Fibroblast of mammary gland (primary cell): Measurements from ENCODE around the gene BICC1.
A peak's percentile ranks its signal among the peaks of the same experiment; 100 is the strongest.

Source experiments
- DNase-seq: peaks from one replicate; pipeline ENCODE4 v3.0.0-alpha.2; 2010; ENCODE audit warnings: low read depth
- H3K4me3 ChIP-seq: 2 replicates; pipeline ENCODE4 v1.5.1; 2011; ENCODE audit warnings: low read depth, mild to moderate bottlenecking, low read length, moderate library complexity; ENCODE audit not compliant: control insufficient read depth
- TF ChIP-seq, protein P1 (sequence below): conservative IDR thresholded peaks from 2 replicates; pipeline ENCODE4 v1.5.1; 2011; ENCODE audit warnings: low read depth, low read length, inconsistent platforms; ENCODE audit not compliant: control insufficient read depth, insufficient read depth

The BICC1 gene

DNA sequence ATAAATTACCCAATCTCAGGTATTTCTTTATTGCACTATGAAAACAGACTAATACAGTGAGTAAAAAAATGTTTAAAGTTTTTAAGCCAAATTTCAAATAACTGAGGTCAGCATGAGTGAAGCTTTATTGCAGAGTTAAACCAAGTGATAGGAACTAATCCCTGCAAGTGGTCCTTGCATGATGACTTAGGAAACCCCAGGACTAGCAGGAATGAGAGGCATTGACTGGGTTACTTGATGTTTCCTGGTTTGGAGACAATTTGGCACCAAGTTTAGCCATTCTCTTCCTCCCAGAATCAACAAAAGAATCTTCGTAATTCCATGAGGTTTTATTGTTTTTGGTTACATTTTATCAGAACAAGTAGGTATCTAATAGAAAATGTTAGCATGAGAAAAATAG, 194.2 kb downstream of the BICC1 start:
- TF ChIP-seq, protein P1, sequence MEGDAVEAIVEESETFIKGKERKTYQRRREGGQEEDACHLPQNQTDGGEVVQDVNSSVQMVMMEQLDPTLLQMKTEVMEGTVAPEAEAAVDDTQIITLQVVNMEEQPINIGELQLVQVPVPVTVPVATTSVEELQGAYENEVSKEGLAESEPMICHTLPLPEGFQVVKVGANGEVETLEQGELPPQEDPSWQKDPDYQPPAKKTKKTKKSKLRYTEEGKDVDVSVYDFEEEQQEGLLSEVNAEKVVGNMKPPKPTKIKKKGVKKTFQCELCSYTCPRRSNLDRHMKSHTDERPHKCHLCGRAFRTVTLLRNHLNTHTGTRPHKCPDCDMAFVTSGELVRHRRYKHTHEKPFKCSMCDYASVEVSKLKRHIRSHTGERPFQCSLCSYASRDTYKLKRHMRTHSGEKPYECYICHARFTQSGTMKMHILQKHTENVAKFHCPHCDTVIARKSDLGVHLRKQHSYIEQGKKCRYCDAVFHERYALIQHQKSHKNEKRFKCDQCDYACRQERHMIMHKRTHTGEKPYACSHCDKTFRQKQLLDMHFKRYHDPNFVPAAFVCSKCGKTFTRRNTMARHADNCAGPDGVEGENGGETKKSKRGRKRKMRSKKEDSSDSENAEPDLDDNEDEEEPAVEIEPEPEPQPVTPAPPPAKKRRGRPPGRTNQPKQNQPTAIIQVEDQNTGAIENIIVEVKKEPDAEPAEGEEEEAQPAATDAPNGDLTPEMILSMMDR = no peak

DNA sequence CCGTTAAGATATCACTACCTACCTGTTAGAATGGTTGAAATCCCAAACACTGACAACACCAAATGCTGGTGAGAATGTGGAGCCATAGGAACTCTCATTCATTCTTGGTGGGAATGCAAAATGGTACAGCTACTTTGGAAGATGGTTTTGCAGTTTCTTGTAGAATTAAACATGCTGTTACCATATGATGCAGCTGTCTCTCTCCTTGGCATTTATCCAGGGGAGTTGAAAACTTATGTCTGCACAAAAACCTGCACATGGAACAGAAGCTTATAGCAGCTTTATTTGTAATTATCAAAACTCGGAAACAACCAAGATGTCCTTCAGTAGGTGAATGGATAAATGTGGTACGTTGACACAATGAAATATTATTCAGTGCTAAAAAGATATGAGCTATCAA, 199.5 kb downstream of the BICC1 start:
- no peak for DNase-seq
- TF ChIP-seq, protein P1 = no peak
- H3K4me3 ChIP-seq = no peak overlapping the region

More for the DNA sequence above, 194.2 kb downstream of the BICC1 start:
- DNase-seq = no peak
- no peak overlapping the region for H3K4me3 ChIP-seq

DNA sequence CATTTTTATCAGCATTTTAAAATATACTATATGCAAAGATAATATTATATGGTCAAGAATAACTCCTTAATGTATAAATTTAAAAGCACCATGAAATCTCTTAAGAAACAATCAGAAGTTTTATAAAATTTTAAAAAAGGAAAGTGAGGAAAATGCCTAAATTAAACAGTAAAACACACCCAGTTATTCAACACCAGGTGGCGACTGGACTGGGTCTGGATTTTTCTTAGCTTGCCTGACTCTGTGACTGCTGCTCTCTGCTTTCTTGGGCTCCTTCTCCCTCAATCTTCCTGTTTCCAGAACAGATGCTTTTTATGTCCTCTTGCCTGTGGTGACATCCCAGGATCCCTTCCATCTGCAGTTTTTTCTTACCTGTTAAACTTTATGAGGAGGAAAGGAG, 200.3 kb downstream of the BICC1 start:
- no peak overlapping the region for H3K4me3 ChIP-seq
- no peak for DNase-seq
- TF ChIP-seq, protein P1 = peak; percentile 42

DNA sequence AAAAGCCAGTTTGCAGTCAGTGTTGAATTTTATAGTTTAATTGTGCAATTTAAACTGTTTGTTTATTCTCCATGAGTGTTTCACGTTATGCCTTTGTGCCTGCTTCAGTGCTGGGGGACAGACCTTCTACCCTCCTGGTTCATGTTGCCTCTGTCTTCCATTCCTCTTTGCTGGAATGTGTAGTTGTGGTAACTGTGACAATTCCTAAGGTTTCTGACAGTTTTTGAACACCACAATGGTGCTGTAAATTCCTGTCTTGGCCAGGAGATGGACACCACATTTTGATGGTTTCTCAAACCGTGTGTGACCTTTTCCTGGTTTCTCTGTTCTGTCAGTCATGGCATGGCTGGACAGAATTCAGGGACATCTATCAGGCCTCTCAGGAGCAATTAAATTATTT, 201.7 kb downstream of the BICC1 start:
- TF ChIP-seq, protein P1 = no peak
- DNase-seq = no peak
- H3K4me3 ChIP-seq = no peak overlapping the region

DNA sequence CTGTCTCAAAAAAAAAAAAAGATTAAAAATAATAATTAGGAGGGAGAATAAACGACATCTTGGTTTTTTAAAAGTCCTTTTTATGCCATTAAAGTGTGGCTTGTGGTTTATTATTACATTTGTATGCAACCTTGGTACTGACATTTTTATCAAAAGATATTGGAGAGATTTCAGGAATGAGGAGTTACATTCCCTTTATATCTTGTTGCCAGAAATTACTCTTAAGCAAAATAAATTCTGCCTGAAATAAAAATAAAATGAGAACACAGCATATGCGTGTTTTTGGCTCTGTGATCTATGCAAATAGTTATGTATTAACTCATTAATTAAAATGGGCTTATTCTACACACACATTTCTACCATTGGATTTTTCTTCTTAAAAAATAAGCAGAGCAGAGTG, 202.4 kb downstream of the BICC1 start:
- no peak overlapping the region for H3K4me3 ChIP-seq
- TF ChIP-seq, protein P1 = no peak

DNA sequence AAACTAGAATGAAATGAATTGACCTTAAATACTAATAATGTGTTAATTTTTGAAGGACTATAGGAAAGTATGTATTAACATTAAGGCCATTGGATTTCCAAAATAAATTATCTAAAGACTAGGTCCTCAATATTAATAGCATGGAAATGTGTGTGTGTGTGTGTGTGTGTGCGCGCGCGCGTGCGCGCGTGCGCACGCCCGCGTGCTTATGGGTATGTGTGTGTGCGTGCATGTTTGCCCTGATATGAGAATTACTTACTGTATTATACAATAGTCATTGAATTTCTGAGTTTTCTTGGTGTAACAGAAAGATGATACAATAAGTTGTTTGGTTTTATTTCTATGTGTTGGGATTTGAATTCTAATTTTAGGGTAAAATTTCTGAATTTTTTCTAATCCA, 205.9 kb downstream of the BICC1 start:
- TF ChIP-seq, protein P1 = no peak

More for the DNA sequence above, 202.4 kb downstream of the BICC1 start:
- DNase-seq = no peak

More for the DNA sequence above, 205.9 kb downstream of the BICC1 start:
- no peak for DNase-seq
- H3K4me3 ChIP-seq = no peak overlapping the region
